Measurements from ENCODE around the gene C16orf74. TPM values are rescaled to one million over a fixed set of nuclear protein-coding genes. Genes with fewer than 3 reads are reported as not detected.

The C16orf74 gene
- total RNA-seq, 6 experiments from 2014 or later, result 0.31 to 0.98 (median 0.70) TPM; not detected in 2

DNA sequence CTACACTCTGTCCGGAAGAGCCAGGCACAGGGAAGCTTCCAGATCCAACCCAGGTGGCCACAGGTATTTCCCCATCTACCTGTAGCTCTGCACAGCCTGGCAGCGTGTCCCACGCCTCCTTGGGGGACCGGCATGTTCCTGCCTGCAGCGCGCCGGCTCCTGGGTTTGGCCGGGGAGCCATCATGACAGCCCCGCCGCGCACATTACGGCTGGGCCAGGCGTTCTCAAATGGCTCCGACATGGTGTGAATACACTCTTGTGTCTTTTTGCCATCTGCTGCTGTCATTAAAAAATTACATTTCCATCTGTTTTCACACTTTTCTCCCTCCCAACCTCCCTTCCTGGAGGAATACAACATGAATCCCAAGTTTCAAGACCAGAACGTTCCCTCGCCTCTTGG is 54.1 kb downstream of the C16orf74 start:
- H3K27ac ChIP-seq, result no peak overlapping the region
- no peaks in the 10 kb centered on the region for H3K27me3 ChIP-seq
- H3K36me3 ChIP-seq, result no peaks in the 10 kb centered on the region
- H3K4me1 ChIP-seq, result no peaks in the 10 kb centered on the region
- 84% methylated on average over 4 of the region's 16 CpGs for WGBS (ENCODE audit: insufficient coverage, low coverage, low lambda C conversion rate, missing lambda C conversion rate)
- TF ChIP-seq, protein P1, sequence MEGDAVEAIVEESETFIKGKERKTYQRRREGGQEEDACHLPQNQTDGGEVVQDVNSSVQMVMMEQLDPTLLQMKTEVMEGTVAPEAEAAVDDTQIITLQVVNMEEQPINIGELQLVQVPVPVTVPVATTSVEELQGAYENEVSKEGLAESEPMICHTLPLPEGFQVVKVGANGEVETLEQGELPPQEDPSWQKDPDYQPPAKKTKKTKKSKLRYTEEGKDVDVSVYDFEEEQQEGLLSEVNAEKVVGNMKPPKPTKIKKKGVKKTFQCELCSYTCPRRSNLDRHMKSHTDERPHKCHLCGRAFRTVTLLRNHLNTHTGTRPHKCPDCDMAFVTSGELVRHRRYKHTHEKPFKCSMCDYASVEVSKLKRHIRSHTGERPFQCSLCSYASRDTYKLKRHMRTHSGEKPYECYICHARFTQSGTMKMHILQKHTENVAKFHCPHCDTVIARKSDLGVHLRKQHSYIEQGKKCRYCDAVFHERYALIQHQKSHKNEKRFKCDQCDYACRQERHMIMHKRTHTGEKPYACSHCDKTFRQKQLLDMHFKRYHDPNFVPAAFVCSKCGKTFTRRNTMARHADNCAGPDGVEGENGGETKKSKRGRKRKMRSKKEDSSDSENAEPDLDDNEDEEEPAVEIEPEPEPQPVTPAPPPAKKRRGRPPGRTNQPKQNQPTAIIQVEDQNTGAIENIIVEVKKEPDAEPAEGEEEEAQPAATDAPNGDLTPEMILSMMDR (IDR thresholded peaks at IDR 0.05), result no peak
- TF ChIP-seq POLR2A (IDR thresholded peaks at IDR 0.05), result no peak
- intact Hi-C loops (cut with DNase I), result no loop called here
- ATAC-seq (no peak), DNase-seq (peak in 1 of 3 donors; percentile 30)
- H3K9me3 ChIP-seq, result no peaks in the 10 kb centered on the region
- no peak overlapping the region for H3K4me3 ChIP-seq

DNA sequence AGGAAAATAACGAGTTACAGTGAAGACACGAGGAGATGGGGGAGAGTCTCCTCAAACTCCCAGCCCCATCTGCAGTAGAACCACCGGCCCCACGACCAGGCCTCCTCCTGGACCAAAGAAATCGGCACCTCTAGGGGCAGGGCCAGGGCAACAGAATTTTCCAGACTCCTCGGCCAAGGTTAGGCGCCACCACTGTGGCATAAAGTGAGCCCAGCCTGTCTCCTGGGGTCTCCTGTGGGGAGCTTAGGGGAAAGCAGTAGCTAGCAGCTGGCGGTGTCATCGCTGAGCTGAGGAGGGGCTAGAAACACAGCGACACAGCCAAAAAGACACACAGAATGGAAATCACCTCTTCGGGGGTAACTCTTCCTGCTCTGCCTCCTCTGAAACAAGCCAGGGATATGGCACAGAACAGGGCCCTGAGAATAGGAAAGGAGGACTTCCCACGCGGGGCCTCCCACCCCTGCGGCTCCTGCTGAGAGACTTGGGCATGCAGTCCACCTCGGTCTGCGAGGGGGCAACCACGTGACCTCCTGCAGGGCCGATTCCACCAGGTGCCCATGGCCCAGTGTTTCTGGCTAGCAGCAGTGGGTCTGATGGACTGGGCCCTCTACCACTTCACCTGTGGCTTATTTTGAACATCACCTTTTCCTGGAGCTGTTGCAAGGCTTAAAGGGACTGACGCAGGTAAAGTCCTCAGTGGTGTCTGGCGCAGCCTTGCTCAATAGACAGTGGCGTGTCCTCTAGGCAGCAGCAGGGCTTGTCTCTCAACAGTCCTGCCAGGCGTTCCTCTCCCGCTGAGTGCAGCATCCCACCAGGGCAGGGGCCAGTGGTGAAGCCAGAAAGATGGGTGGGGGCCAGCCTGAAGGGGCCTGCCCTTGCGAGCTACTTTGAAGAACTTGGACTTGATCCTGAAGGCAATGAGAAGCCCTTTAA is 55.4 kb downstream of the C16orf74 start:
- H3K4me1 ChIP-seq, result no peaks in the 10 kb centered on the region
- intact Hi-C loops (cut with DNase I), result no loop called here
- no peak overlapping the region for H3K27ac ChIP-seq
- no peaks in the 10 kb centered on the region for H3K27me3 ChIP-seq
- H3K4me3 ChIP-seq, result no peak overlapping the region
- ATAC-seq (no peak), DNase-seq (peak in 1 of 3 donors; percentile 43)
- H3K36me3 ChIP-seq, result no peaks in the 10 kb centered on the region
- WGBS (ENCODE audit: insufficient coverage, low coverage, low lambda C conversion rate, missing lambda C conversion rate), result 65% methylated on average over 10 of the region's 24 CpGs
- TF ChIP-seq, protein P1 (IDR thresholded peaks at IDR 0.05), result no peak
- TF ChIP-seq POLR2A (IDR thresholded peaks at IDR 0.05), result no peak
- no peaks in the 10 kb centered on the region for H3K9me3 ChIP-seq

DNA sequence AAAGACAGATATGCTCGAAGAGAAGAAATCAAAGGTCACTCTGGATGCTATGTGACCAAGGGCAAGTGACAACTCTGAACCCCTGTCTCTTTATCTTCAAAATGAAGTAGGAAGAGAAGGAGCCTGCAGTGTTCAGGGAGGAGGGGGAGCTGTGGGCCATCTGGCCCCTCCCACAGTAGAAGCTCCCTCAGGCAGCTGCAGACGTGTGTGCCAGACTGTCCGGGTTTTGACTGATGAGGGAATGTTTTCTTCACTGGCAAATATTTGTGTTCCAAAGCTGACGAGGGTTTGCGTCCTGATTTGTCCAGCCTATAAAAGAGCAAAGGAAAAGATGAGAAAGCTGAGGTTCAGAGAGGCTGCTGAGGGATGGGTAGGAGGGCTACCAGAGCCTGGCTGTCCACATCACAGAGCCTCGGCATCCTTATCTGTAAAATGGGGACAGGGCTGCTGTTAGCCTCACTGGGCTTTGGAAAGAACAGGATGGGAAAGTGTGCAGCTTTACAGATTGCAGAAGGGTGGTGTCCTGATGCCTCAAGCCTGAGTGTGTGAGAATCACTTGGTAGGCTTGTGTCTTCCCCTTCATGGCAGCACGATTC is 60.3 kb downstream of the C16orf74 start:
- no peak overlapping the region for H3K27ac ChIP-seq
- intact Hi-C loops (cut with DNase I), result no loop called here
- no peaks in the 10 kb centered on the region for H3K9me3 ChIP-seq
- ATAC-seq (peak in 1 of 4 donors; percentile 22), DNase-seq (peak in 1 of 3 donors; percentile 47)
- 29% methylated on average over 7 of the region's 7 CpGs for WGBS (ENCODE audit: insufficient coverage, low coverage, low lambda C conversion rate, missing lambda C conversion rate)
- TF ChIP-seq, protein P1 (IDR thresholded peaks at IDR 0.05), result no peak
- no peak for TF ChIP-seq POLR2A (IDR thresholded peaks at IDR 0.05)
- no peak overlapping the region for H3K4me3 ChIP-seq
- peaks cover 0 to 5% (median 2%) of the 10 kb centered on the region in 4 donors for H3K4me1 ChIP-seq
- no peaks in the 10 kb centered on the region for H3K36me3 ChIP-seq
- no peaks in the 10 kb centered on the region for H3K27me3 ChIP-seq

DNA sequence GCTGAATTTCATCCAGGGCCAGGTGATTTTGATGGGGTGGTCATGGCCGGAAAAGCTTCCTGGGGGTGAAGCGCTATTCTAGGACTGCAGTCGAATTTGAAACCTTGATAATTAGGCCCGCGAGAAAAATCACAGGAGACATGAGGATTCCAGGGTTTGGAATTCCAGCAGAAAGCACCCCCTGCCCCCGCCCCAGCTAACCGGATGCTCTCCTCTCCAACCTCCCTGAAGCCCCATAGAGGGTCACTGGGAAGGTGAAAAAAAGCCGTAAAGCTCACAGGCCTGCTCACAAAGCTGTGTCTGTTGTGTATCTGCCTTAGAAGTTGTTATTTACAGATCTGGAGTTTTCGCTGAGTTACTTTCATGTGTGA is 61.0 kb downstream of the C16orf74 start:
- no peak for TF ChIP-seq POLR2A (IDR thresholded peaks at IDR 0.05)
- TF ChIP-seq, protein P1 (IDR thresholded peaks at IDR 0.05), result no peak
- WGBS (ENCODE audit: insufficient coverage, low coverage, low lambda C conversion rate, missing lambda C conversion rate), result 66% methylated on average over 7 of the region's 9 CpGs
- H3K4me1 ChIP-seq, result peaks cover 0 to 5% (median 2%) of the 10 kb centered on the region in 4 donors
- no peaks in the 10 kb centered on the region for H3K9me3 ChIP-seq
- H3K36me3 ChIP-seq, result no peaks in the 10 kb centered on the region
- no peak for ATAC-seq
- H3K27ac ChIP-seq, result no peak overlapping the region
- no peaks in the 10 kb centered on the region for H3K27me3 ChIP-seq
- intact Hi-C loops (cut with DNase I), result no loop called here
- H3K4me3 ChIP-seq, result no peak overlapping the region
- peak in 1 of 3 donors; percentile 21 for DNase-seq
